Tibial nerve (tissue), 4 donors: ENCODE measurements around the gene OAT.

ENCODE experiments used
- EP300 ChIP-seq, 2 donors: sonication (generic); formaldehyde crosslinking; IDR thresholded peaks; one replicate each; pipeline ENCODE4 v1.6.1; 2017; ENCODE audit warnings: antibody characterized with exemption in 2 of 2, mild to moderate bottlenecking in 1 of 2
- POLR2A ChIP-seq, 2 donors: fragments of 450-650 bp; IDR thresholded peaks; one replicate each; pipeline ENCODE4 v1.6.1; 2017; ENCODE audit warnings: antibody characterized with exemption in 2 of 2, mild to moderate bottlenecking in 2 of 2, moderate library complexity in 2 of 2
- TF ChIP-seq, protein P1 (sequence below), 5 experiments: fragments of 200-600 bp in 3 of 5; fragments of 450-650 bp in 2 of 5; sonication (generic) in 3 of 5; IDR thresholded peaks; one replicate each; pipeline ENCODE4 v1.5.1; 2016 to 2019; ENCODE audit warnings: antibody characterized with exemption in 5 of 5, mild to moderate bottlenecking in 3 of 5, moderate library complexity in 2 of 5

DNA sequence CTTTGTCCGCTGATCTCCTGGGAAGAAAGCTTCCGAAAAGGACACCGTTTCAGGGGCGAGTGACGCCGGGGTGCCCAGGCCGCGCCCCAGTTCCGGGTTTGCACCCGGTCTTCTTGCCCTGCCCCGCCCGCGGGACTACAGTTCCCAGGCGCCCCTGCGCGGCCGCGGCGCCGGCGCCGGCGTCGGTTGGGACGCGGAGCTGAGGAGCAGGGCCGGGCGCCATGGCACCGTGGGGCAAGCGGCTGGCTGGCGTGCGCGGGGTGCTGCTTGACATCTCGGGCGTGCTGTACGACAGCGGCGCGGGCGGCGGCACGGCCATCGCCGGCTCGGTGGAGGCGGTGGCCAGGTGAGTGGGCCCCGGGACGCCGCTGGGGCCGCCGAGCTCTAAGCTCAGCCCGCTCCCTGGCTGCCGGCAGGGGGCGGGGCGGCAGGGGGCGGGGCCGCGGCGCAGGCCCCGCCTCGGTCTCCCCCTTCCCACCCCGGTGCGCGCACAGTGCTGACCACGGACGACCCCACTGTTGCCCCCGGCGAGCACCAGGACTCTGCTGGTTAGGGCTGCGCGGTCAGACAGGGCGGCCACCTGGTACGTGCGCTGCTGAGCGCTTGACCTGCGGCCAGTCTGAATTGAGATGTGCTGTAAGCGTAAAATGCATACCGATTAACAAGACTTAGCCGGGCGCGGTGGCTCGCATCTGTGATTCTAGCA, 43.1 kb upstream of the OAT start, which contains the start of gene LHPP:
- TF ChIP-seq, protein P1, sequence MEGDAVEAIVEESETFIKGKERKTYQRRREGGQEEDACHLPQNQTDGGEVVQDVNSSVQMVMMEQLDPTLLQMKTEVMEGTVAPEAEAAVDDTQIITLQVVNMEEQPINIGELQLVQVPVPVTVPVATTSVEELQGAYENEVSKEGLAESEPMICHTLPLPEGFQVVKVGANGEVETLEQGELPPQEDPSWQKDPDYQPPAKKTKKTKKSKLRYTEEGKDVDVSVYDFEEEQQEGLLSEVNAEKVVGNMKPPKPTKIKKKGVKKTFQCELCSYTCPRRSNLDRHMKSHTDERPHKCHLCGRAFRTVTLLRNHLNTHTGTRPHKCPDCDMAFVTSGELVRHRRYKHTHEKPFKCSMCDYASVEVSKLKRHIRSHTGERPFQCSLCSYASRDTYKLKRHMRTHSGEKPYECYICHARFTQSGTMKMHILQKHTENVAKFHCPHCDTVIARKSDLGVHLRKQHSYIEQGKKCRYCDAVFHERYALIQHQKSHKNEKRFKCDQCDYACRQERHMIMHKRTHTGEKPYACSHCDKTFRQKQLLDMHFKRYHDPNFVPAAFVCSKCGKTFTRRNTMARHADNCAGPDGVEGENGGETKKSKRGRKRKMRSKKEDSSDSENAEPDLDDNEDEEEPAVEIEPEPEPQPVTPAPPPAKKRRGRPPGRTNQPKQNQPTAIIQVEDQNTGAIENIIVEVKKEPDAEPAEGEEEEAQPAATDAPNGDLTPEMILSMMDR (IDR thresholded peaks at IDR 0.05): peak; percentile 44 to 90 (median 77)
- TF ChIP-seq EP300 (IDR thresholded peaks at IDR 0.05) (no peak), POLR2A (IDR thresholded peaks at IDR 0.05) (peak in 1 of 2 donors; percentile 36)
